Muscle layer of colon (tissue), 2 donors: ENCODE measurements around the gene CAMSAP2.

ENCODE experiments used
- H3K27ac ChIP-seq: one replicate; pipeline ENCODE4 v1.7.0; 2013; ENCODE audit warnings: low read depth, mild to moderate bottlenecking, low read length, moderate library complexity
- H3K27me3 ChIP-seq, 2 donors: one replicate each; pipeline ENCODE4 v1.7.0; 2013; ENCODE audit warnings: low read length in 2 of 2, mild to moderate bottlenecking in 2 of 2; ENCODE audit not compliant: insufficient read depth in 2 of 2, control insufficient read depth in 1 of 2
- H3K36me3 ChIP-seq: one replicate; pipeline ENCODE4 v1.7.0; 2013; ENCODE audit warnings: mild to moderate bottlenecking, low read length; ENCODE audit not compliant: insufficient read depth
- H3K4me1 ChIP-seq: one replicate; pipeline ENCODE4 v1.7.0; 2013; ENCODE audit warnings: mild to moderate bottlenecking, low read length; ENCODE audit not compliant: insufficient read depth
- H3K4me3 ChIP-seq, 2 donors: one replicate each; pipeline ENCODE4 v1.7.0; 2013; ENCODE audit warnings: low read length in 2 of 2, low read depth in 1 of 2, mild to moderate bottlenecking in 1 of 2, moderate library complexity in 1 of 2
- H3K9ac ChIP-seq: one replicate; pipeline ENCODE4 v1.7.0; 2013; ENCODE audit warnings: low read length
- H3K9me3 ChIP-seq: one replicate; pipeline ENCODE4 v1.7.0; 2013; ENCODE audit warnings: mild to moderate bottlenecking, low read length
- donor health status: abdominal sarcoma.
- donor health status: Adenocarcinoma of cecum.

CAMSAP2 gene

GRCh38 chr1:200905411-200906052, 166.8 kb downstream of the CAMSAP2 start:
- Histone ChIP-seq H3K36me3 (no peaks in the 10 kb centered on the region), H3K27me3 (no peaks in the 10 kb centered on the region), H3K4me1 (no peaks in the 10 kb centered on the region), H3K27ac (no peak overlapping the region), H3K9ac (no peak overlapping the region), H3K9me3 (no peaks in the 10 kb centered on the region), H3K4me3 (no peak overlapping the region)

DNA sequence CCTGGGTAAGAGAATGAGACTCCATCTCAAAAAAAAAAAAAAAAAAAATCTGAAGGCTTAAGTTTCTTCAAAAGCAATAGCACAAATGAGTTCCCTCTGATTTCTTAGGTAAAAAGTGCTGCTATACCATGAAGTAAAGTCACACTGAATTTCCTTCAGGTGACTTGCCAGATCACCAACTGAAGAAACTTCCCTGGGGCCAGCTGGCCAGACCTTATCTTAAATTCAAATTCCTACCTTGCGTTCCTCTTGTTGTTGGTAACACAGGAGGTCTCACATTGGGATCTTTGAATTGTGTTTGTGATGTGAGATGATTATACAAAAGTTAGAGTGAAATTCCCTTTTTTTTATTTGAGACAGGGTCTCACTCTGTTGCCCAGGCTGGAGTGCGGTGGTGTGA, 167.8 kb downstream of the CAMSAP2 start:
- no peak overlapping the region for H3K4me3 ChIP-seq
- H3K9me3 ChIP-seq: no peaks in the 10 kb centered on the region
- H3K9ac ChIP-seq: no peak overlapping the region
- H3K36me3 ChIP-seq: no peaks in the 10 kb centered on the region
- no peaks in the 10 kb centered on the region for H3K27me3 ChIP-seq
- no peaks in the 10 kb centered on the region for H3K4me1 ChIP-seq
- no peak overlapping the region for H3K27ac ChIP-seq

GRCh38 chr1:200907611-200908097, 169.0 kb downstream of the CAMSAP2 start:
- Histone ChIP-seq H3K9me3 (no peaks in the 10 kb centered on the region), H3K4me1 (no peaks in the 10 kb centered on the region), H3K36me3 (no peaks in the 10 kb centered on the region), H3K27ac (no peak overlapping the region), H3K9ac (no peak overlapping the region), H3K27me3 (no peaks in the 10 kb centered on the region), H3K4me3 (no peak overlapping the region)

DNA sequence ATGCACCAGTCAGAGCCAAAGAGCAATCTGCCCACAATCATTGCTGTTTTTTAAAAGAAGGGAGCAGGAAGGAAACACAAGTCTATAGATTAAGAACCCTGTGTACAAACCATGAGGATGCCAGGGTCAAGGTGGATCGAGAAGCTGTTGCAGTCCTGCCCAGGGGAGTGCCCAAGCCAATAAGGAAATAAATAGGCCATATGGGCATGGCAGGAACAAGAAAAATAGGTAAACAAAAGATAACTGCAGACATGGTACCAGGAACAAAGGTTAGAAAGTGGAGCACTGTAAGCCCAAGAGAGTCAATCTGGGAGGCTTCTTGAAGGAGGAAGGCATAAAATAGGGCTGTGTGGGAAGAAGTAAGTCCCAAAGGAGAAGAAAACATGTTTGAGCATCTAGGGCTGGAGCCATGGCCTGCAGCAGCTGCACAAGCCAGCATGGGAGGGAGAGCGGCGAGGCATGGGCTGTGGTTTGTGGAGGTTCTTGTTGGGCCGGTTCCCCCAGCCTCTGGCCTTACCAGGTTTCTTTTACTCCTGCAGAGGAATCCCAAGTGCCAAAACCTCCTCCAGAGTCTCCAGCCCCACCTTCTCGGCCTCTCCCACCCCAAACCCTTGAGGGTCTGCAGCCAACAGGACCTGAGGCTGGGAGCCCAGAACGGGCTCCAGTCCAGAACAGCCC, 169.6 kb downstream of the CAMSAP2 start:
- Histone ChIP-seq H3K4me1 (no peaks in the 10 kb centered on the region), H3K9me3 (no peaks in the 10 kb centered on the region), H3K27me3 (no peaks in the 10 kb centered on the region), H3K36me3 (no peaks in the 10 kb centered on the region), H3K9ac (no peak overlapping the region), H3K27ac (no peak overlapping the region), H3K4me3 (no peak overlapping the region)

- Histone ChIP-seq H3K36me3 (no peaks in the 10 kb centered on the region), H3K4me1 (no peaks in the 10 kb centered on the region), H3K27me3 (no peaks in the 10 kb centered on the region), H3K27ac (no peak overlapping the region), H3K9me3 (no peaks in the 10 kb centered on the region), H3K9ac (no peak overlapping the region), H3K4me3 (no peak overlapping the region)
Measured at GRCh38 chr1:200909071-200909470, 170.4 kb downstream of the CAMSAP2 start.

GRCh38 chr1:200909757-200910239, 171.1 kb downstream of the CAMSAP2 start:
- Histone ChIP-seq H3K9me3 (no peaks in the 10 kb centered on the region), H3K27me3 (no peaks in the 10 kb centered on the region), H3K9ac (no peak overlapping the region), H3K27ac (no peak overlapping the region), H3K36me3 (no peaks in the 10 kb centered on the region), H3K4me1 (no peaks in the 10 kb centered on the region), H3K4me3 (no peak overlapping the region)
